NCI-H526 treated with DMSO at 0.1 percent for 48 hours (cell line): ENCODE measurements around the gene CADM2.
"Not testable (repeated sequence)": the region's sequence is repeated elsewhere in the genome, so short reads cannot be mapped to it uniquely, and the experiment has no call there.

Source experiments
- DNase-seq: peaks from one replicate; lab custom pipeline; 2025; lab: John Stamatoyannopoulos, UW

The CADM2 gene

GRCh38 chr3:85960793-85961192, 1002.0 kb downstream of the CADM2 start:
- no peak for DNase-seq

- DNase-seq: no peak
Measured at GRCh38 chr3:85977615-85978338, 1019.0 kb downstream of the CADM2 start.

- DNase-seq: no peak
Measured at GRCh38 chr3:85979034-85979433, 1020.2 kb downstream of the CADM2 start.

GRCh38 chr3:85989581-85989980, 1030.8 kb downstream of the CADM2 start:
- not testable (repeated sequence) for DNase-seq

- no peak for DNase-seq
Measured at GRCh38 chr3:86029590-86029989, 1070.8 kb downstream of the CADM2 start.

- no peak for DNase-seq
Measured at GRCh38 chr3:86037916-86038315, 1079.1 kb downstream of the CADM2 start.

- DNase-seq: no peak
Measured at GRCh38 chr3:86046436-86047136, 1087.8 kb downstream of the CADM2 start.

- no peak for DNase-seq
Measured at GRCh38 chr3:86047161-86047560, 1088.4 kb downstream of the CADM2 start.

- DNase-seq: no peak
Measured at GRCh38 chr3:86051058-86051457, 1092.3 kb downstream of the CADM2 start.

- DNase-seq: no peak
Measured at GRCh38 chr3:86056032-86056431, 1097.2 kb downstream of the CADM2 start.

GRCh38 chr3:86056962-86057361, 1098.2 kb downstream of the CADM2 start:
- no peak for DNase-seq

- DNase-seq: no peak
Measured at GRCh38 chr3:86073799-86074198, 1115.0 kb downstream of the CADM2 start.

GRCh38 chr3:86087160-86087871, 1128.5 kb downstream of the CADM2 start:
- DNase-seq: no peak

GRCh38 chr3:86104154-86104553, 1145.4 kb downstream of the CADM2 start:
- no peak for DNase-seq

GRCh38 chr3:86109434-86109833, 1150.6 kb downstream of the CADM2 start:
- DNase-seq: no peak
